ENCODE results near the gene KIDINS220. TPM values are rescaled to one million over a fixed set of nuclear protein-coding genes. Genes with fewer than 3 reads are reported as not detected.

KIDINS220 gene
- total RNA-seq, 2 experiments from 2014 or later, result 20.8 to 20.9 TPM

DNA sequence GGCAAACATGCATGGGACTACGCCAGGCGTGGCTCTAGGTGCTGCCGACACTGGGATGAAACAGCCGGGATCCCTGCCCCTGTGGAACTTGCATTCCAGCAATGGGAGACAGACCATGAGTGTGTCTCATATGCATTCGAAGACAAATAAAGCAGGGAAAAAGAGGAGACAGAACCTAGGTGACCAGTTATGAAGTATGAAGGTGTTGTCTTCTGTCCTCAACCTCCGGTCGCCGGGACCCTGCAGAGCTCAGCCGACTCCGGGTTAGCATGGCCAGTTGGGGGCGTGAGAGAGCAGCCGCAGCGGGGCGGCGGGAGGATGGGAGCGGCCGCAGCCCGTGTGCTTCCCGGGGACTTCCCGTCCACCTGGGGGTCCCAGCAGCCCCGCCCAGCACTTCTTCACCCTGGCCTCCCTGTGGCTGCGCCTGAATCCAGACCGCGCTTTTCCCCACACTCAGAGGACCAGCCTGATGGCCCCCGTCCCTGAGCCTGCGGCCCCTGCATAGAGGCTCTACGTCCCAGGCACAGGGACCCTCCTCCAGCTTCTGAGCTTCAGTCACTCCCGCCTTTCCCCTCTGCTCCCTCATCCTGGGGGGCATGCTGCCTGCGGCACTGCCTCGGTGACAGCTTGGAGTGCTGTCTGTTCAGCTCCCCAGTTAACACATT lies 144.1 kb downstream of the KIDINS220 start:
- TF ChIP-seq, protein P1, sequence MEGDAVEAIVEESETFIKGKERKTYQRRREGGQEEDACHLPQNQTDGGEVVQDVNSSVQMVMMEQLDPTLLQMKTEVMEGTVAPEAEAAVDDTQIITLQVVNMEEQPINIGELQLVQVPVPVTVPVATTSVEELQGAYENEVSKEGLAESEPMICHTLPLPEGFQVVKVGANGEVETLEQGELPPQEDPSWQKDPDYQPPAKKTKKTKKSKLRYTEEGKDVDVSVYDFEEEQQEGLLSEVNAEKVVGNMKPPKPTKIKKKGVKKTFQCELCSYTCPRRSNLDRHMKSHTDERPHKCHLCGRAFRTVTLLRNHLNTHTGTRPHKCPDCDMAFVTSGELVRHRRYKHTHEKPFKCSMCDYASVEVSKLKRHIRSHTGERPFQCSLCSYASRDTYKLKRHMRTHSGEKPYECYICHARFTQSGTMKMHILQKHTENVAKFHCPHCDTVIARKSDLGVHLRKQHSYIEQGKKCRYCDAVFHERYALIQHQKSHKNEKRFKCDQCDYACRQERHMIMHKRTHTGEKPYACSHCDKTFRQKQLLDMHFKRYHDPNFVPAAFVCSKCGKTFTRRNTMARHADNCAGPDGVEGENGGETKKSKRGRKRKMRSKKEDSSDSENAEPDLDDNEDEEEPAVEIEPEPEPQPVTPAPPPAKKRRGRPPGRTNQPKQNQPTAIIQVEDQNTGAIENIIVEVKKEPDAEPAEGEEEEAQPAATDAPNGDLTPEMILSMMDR (IDR thresholded peaks at IDR 0.05), result peak; percentile 85
- ChIA-PET CTCF (interaction anchor here (0.7 to 1.9 kb wide), 11 partner anchors 9 to 708 kb away, joined by 3 to 7 read pairs (median 4); no protein-coding TSS in a partner anchor), POLR2A (interaction anchor here (1.0 kb wide), 1 partner anchor 9 kb away, joined by 4 read pairs; no protein-coding TSS in a partner anchor)
- H3K4me3 Mint-ChIP-seq, result no peak overlapping the region
- H3K36me3 Mint-ChIP-seq (ENCODE audit: low read depth), result no peaks in the 10 kb centered on the region
- H3K9me3 Mint-ChIP-seq, result peaks cover 6% of the 10 kb centered on the region
- H3K4me1 Mint-ChIP-seq (ENCODE audit: low read depth), result peaks cover 3% of the 10 kb centered on the region
- intact Hi-C loops (cut with micrococcal nuclease), result no loop called here
- peaks cover 24% of the 10 kb centered on the region for H3K27me3 Mint-ChIP-seq
- no peak overlapping the region for H3K27ac Mint-ChIP-seq
- DNase-seq (peak; percentile 59), ATAC-seq (peak; percentile 83)

- peaks cover 4% of the 10 kb centered on the region for H3K9me3 Mint-ChIP-seq
- peaks cover 24% of the 10 kb centered on the region for H3K27me3 Mint-ChIP-seq
- no peak for ATAC-seq
- no peaks in the 10 kb centered on the region for H3K36me3 Mint-ChIP-seq (ENCODE audit: low read depth)
- no peak for DNase-seq
- peaks cover 3% of the 10 kb centered on the region for H3K4me1 Mint-ChIP-seq (ENCODE audit: low read depth)
- TF ChIP-seq, protein P1 (IDR thresholded peaks at IDR 0.05), result no peak
- ChIA-PET POLR2A (interaction anchor here (1.0 kb wide), 1 partner anchor 8 kb away, joined by 4 read pairs; no protein-coding TSS in a partner anchor), CTCF (interaction anchor here (0.7 to 1.9 kb wide), 9 partner anchors 9 to 707 kb away, joined by 3 to 7 read pairs (median 4); no protein-coding TSS in a partner anchor)
- no peak overlapping the region for H3K27ac Mint-ChIP-seq
- no peak overlapping the region for H3K4me3 Mint-ChIP-seq
- intact Hi-C loops (cut with micrococcal nuclease), result no loop called here
Measured at GRCh38 chr2:8692783-8693156, 144.6 kb downstream of the KIDINS220 start.

DNA sequence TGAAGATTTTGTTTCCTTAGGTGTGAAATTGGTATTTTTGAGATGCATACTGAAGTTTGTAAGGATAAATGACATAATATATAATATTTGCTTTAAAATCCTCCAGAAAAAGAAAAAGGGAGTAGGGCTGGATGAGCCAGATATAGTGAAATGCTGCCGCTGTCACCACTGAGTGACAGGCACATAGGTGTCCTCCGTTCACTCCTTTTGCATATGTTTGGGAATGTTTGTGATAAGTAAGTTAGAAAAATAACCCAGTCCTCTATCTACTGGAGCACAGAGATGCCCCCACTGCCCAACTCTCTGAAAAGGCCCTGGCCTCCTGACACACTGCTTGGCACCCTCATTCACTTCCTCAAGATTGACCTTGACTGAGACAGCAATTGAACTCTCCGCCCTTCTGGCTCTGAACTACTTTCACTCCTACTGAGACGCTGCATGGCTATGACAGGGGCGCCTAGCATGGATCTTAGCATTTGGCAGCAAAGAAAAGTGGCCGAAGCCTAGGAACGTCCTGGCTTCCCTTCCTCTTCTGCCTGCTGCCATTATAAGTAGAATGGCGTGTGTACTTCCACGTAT lies 145.5 kb downstream of the KIDINS220 start:
- Mint-ChIP-seq H3K36me3 (ENCODE audit: low read depth) (no peaks in the 10 kb centered on the region), H3K27ac (no peak overlapping the region), H3K4me3 (no peak overlapping the region), H3K4me1 (ENCODE audit: low read depth) (peaks cover 3% of the 10 kb centered on the region), H3K27me3 (peaks cover 24% of the 10 kb centered on the region), H3K9me3 (no peaks in the 10 kb centered on the region)
- no peak for ATAC-seq
- CTCF ChIA-PET, result interaction anchor here (1.0 to 1.9 kb wide), 4 partner anchors 12 to 706 kb away, joined by 3 to 7 read pairs (median 4); no protein-coding TSS in a partner anchor
- intact Hi-C loops (cut with micrococcal nuclease), result no loop called here
- POLR2A ChIA-PET, result no interaction called here
- TF ChIP-seq, protein P1 (IDR thresholded peaks at IDR 0.05), result no peak
- no peak for DNase-seq

DNA sequence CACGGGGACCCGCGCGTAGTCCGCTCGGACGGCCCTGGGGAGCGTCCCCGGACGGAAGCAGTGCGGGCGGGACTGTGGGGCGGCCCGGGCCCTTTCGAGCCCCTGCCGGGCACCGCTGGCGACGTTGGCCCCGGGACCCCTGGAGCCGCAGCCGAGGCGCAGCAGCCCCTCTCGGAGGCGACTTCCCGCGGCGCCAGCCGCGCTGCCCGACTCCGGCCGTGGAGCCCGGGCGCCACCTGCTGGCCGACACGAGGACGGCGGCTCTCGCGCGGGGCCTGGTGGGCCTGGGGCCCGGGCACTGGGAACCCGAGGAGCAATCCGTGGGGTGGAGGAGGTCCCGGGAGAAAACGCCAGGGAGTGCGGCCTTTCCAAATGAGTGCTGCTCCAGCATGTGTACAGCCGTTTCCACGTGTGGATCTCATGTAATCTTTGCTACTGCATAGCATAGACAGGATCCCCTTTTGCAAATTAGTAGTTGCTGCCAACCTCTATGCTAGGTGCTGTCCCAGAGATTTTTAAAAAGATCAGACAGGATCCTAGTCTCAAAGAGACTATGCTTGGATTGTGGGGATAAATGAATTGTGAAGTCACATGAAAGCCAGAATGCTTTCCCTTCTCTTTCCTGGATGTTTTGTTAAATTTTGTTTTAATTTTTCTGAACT lies 151.6 kb downstream of the KIDINS220 start:
- TF ChIP-seq, protein P1 (IDR thresholded peaks at IDR 0.05), result peak; percentile 96
- Mint-ChIP-seq H3K36me3 (ENCODE audit: low read depth) (peaks cover 24% of the 10 kb centered on the region), H3K4me3 (peak overlapping the region; percentile 57), H3K9me3 (no peaks in the 10 kb centered on the region), H3K4me1 (ENCODE audit: low read depth) (peaks cover 14% of the 10 kb centered on the region), H3K27me3 (peaks cover 5% of the 10 kb centered on the region), H3K27ac (no peak overlapping the region)
- ChIA-PET POLR2A (interaction anchor here (0.9 to 2.2 kb wide), 8 partner anchors 142 to 1258 kb away, joined by 3 to 16 read pairs (median 7); no protein-coding TSS in a partner anchor), CTCF (no interaction called here)
- ATAC-seq (peak; percentile 22), DNase-seq (peak; percentile 73)
- intact Hi-C loops (cut with micrococcal nuclease), result loop anchor here (5.0 to 10.0 kb wide), 6 partner anchors 171 to 1591 kb away; no protein-coding TSS in a partner anchor
